Liver (tissue), 9 donors: ENCODE measurements around the gene CTNNA1. TPM values are rescaled to one million over a fixed set of nuclear protein-coding genes. Genes with fewer than 3 reads are reported as not detected.
"Not testable (repeated sequence)": the region's sequence is repeated elsewhere in the genome, so short reads cannot be mapped to it uniquely, and the experiment has no call there.

Source experiments
- DNase-seq: peaks from one replicate; pipeline ENCODE4 v3.0.0-alpha.2; 2017; ENCODE audit warnings: low spot score
- H3K27ac ChIP-seq, 2 donors: one replicate each; pipeline ENCODE4 v1.7.0; 2013; ENCODE audit warnings: inconsistent platforms in 2 of 2, low read length in 2 of 2, control low read depth in 1 of 2, low read depth in 1 of 2, mild to moderate bottlenecking in 1 of 2
- H3K27me3 ChIP-seq, 4 donors: one replicate each; pipeline versions ENCODE4 v1.6.1 to v1.7.0; 2013; ENCODE audit warnings: low read length in 3 of 4, inconsistent platforms in 1 of 4, mild to moderate bottlenecking in 1 of 4, moderate library complexity in 1 of 4; ENCODE audit not compliant: control insufficient read depth in 4 of 4, insufficient read depth in 4 of 4
- H3K36me3 ChIP-seq, 4 donors: one replicate each; pipeline versions ENCODE4 v1.6.1 to v1.7.0; 2013; ENCODE audit warnings: low read length in 3 of 4, mild to moderate bottlenecking in 3 of 4, low read depth in 1 of 4, moderate library complexity in 1 of 4; ENCODE audit not compliant: control insufficient read depth in 4 of 4, insufficient read depth in 3 of 4
- H3K4me1 ChIP-seq, 4 donors: one replicate each; pipeline versions ENCODE4 v1.6.1 to v1.7.0; 2013; ENCODE audit warnings: low read length in 3 of 4, mild to moderate bottlenecking in 3 of 4, moderate library complexity in 1 of 4; ENCODE audit not compliant: control insufficient read depth in 4 of 4, insufficient read depth in 4 of 4
- H3K4me3 ChIP-seq, 3 donors: one replicate each; pipeline versions ENCODE4 v1.6.1 to v1.7.0; 2013; ENCODE audit warnings: low read length in 3 of 3, control low read depth in 1 of 3, low read depth in 1 of 3, mild to moderate bottlenecking in 1 of 3
- H3K9ac ChIP-seq, 2 donors: one replicate each; pipeline ENCODE4 v1.7.0; 2013; ENCODE audit warnings: low read length in 2 of 2, mild to moderate bottlenecking in 2 of 2, moderate library complexity in 2 of 2, control low read depth in 1 of 2, low read depth in 1 of 2
- H3K9me3 ChIP-seq, 4 donors: one replicate each; pipeline versions ENCODE4 v1.6.1 to v1.7.0; 2013; ENCODE audit warnings: low read length in 3 of 4; ENCODE audit not compliant: control insufficient read depth in 4 of 4
- ATF3 ChIP-seq: IDR thresholded peaks from 2 replicates; pipeline ENCODE4 v1.6.1; 2016; ENCODE audit warnings: antibody characterized with exemption
- JUND ChIP-seq, 2 donors: IDR thresholded peaks; 2 replicates each; pipeline ENCODE4 v1.6.1; 2016; ENCODE audit warnings: antibody characterized with exemption in 2 of 2
- MAX ChIP-seq: IDR thresholded peaks from 2 replicates; pipeline ENCODE4 v1.6.1; 2016; ENCODE audit warnings: antibody characterized with exemption
- NR2F2 ChIP-seq: IDR thresholded peaks from 2 replicates; pipeline ENCODE4 v1.6.1; 2016; ENCODE audit warnings: antibody characterized with exemption
- RXRA ChIP-seq, 2 donors: IDR thresholded peaks; 2 replicates each; pipeline ENCODE4 v1.6.1; 2017 to 2018; ENCODE audit warnings: antibody characterized with exemption in 2 of 2, mild to moderate bottlenecking in 1 of 2
- SP1 ChIP-seq: IDR thresholded peaks from 2 replicates; pipeline ENCODE4 v1.6.1; 2018; ENCODE audit warnings: antibody characterized with exemption, mild to moderate bottlenecking
- WGBS: extraction: QIAGEN DNeasy Blood & Tissue Kit; methylation state at CpG from one replicate; pipeline ENCODE4 v1.1.7; 2013; 5-methylcytosine and 5-hydroxymethylcytosine counted together
- polyA plus RNA-seq, 2 donors: library from polyadenylated mRNA; stranded (reverse) in 1 of 2; unstranded in 1 of 2; fragments of 200-250 nt in 1 of 2; fragments of >200 nt in 1 of 2; fragmentation: Nextera tagmentation in 1 of 2; extraction: Ambion mirVana in 1 of 2; gene quantifications; one replicate each; pipeline versions ENCODE4 v1.2.1 to v1.2.3, GENCODE V29; 2013 to 2015
- total RNA-seq, 2 donors: library from RNA; depleted of rRNA; stranded (reverse); fragments of >200 nt; gene quantifications; one replicate each; pipeline ENCODE4 v1.2.3, GENCODE V29; 2014
- TF ChIP-seq, protein P1 (sequence below): IDR thresholded peaks from 2 replicates; pipeline ENCODE4 v1.6.1; 2016; ENCODE audit warnings: antibody characterized with exemption
- TF ChIP-seq, protein P2 (sequence below): IDR thresholded peaks from 2 replicates; pipeline ENCODE4 v1.6.1; 2016; ENCODE audit warnings: antibody characterized with exemption, mild to moderate bottlenecking
- donor health status: healthy.
- donor health status: healthy.
- donor health status: healthy.
- donor health status: healthy.
- donor health status: healthy.

CTNNA1 gene, protein sequence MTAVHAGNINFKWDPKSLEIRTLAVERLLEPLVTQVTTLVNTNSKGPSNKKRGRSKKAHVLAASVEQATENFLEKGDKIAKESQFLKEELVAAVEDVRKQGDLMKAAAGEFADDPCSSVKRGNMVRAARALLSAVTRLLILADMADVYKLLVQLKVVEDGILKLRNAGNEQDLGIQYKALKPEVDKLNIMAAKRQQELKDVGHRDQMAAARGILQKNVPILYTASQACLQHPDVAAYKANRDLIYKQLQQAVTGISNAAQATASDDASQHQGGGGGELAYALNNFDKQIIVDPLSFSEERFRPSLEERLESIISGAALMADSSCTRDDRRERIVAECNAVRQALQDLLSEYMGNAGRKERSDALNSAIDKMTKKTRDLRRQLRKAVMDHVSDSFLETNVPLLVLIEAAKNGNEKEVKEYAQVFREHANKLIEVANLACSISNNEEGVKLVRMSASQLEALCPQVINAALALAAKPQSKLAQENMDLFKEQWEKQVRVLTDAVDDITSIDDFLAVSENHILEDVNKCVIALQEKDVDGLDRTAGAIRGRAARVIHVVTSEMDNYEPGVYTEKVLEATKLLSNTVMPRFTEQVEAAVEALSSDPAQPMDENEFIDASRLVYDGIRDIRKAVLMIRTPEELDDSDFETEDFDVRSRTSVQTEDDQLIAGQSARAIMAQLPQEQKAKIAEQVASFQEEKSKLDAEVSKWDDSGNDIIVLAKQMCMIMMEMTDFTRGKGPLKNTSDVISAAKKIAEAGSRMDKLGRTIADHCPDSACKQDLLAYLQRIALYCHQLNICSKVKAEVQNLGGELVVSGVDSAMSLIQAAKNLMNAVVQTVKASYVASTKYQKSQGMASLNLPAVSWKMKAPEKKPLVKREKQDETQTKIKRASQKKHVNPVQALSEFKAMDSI
- total RNA-seq (100 to 1,000 TPM; 141 to 150 TPM), polyA plus RNA-seq (10 to 100 TPM; 39.9 to 64.4 TPM)

GRCh38 chr5:138752951-138753793 is at the start of gene CTNNA1:
Gene CTNNA1, plus strand, starts transcription at chr5:138753425. Its CDS starts 28,500 bp downstream, at chr5:138781925.
- Histone ChIP-seq H3K36me3 (no peaks in the 10 kb centered on the region), H3K4me1 (peaks cover 4 to 10% (median 6%) of the 10 kb centered on the region in 4 donors), H3K9ac (peak within 1 kb of the TSS; percentile 75 to 97), H3K27me3 (no peaks in the 10 kb centered on the region), H3K9me3 (no peaks in the 10 kb centered on the region), H3K27ac (peak within 1 kb of the TSS; percentile 94 to 97), H3K4me3 (peak within 1 kb of the TSS; percentile 83 to 95 (median 92))
- under 1% methylated on average over 102 of the region's 102 CpGs for WGBS
- DNase-seq, result peak; percentile 89
- TF ChIP-seq JUND (IDR thresholded peaks at IDR 0.05) (peak; percentile 93 to 97), RXRA (IDR thresholded peaks at IDR 0.05) (peak in 1 of 2 donors; percentile 19), ATF3 (peak; percentile 71), NR2F2 (no peak), SP1 (no peak), MAX (no peak)
- TF ChIP-seq, protein P1, sequence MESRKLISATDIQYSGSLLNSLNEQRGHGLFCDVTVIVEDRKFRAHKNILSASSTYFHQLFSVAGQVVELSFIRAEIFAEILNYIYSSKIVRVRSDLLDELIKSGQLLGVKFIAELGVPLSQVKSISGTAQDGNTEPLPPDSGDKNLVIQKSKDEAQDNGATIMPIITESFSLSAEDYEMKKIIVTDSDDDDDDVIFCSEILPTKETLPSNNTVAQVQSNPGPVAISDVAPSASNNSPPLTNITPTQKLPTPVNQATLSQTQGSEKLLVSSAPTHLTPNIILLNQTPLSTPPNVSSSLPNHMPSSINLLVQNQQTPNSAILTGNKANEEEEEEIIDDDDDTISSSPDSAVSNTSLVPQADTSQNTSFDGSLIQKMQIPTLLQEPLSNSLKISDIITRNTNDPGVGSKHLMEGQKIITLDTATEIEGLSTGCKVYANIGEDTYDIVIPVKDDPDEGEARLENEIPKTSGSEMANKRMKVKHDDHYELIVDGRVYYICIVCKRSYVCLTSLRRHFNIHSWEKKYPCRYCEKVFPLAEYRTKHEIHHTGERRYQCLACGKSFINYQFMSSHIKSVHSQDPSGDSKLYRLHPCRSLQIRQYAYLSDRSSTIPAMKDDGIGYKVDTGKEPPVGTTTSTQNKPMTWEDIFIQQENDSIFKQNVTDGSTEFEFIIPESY, result peak; percentile 96
- TF ChIP-seq, protein P2, sequence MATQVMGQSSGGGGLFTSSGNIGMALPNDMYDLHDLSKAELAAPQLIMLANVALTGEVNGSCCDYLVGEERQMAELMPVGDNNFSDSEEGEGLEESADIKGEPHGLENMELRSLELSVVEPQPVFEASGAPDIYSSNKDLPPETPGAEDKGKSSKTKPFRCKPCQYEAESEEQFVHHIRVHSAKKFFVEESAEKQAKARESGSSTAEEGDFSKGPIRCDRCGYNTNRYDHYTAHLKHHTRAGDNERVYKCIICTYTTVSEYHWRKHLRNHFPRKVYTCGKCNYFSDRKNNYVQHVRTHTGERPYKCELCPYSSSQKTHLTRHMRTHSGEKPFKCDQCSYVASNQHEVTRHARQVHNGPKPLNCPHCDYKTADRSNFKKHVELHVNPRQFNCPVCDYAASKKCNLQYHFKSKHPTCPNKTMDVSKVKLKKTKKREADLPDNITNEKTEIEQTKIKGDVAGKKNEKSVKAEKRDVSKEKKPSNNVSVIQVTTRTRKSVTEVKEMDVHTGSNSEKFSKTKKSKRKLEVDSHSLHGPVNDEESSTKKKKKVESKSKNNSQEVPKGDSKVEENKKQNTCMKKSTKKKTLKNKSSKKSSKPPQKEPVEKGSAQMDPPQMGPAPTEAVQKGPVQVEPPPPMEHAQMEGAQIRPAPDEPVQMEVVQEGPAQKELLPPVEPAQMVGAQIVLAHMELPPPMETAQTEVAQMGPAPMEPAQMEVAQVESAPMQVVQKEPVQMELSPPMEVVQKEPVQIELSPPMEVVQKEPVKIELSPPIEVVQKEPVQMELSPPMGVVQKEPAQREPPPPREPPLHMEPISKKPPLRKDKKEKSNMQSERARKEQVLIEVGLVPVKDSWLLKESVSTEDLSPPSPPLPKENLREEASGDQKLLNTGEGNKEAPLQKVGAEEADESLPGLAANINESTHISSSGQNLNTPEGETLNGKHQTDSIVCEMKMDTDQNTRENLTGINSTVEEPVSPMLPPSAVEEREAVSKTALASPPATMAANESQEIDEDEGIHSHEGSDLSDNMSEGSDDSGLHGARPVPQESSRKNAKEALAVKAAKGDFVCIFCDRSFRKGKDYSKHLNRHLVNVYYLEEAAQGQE, result peak; percentile 32

- H3K27me3 ChIP-seq, H3K36me3 ChIP-seq, DNase-seq, H3K27ac ChIP-seq, H3K9me3 ChIP-seq, H3K4me1 ChIP-seq, H3K4me3 ChIP-seq, H3K9ac ChIP-seq: not testable (repeated sequence)
- 96% methylated on average over 3 of the region's 3 CpGs for WGBS
These were observed 49.4 kb upstream of the CTNNA1 start for GRCh38 chr5:138703777-138704176.
